GM12878 (cell line): ENCODE data around the gene MAN1A1. TPM values are rescaled to one million over a fixed set of nuclear protein-coding genes. Genes with fewer than 3 reads are reported as not detected.

ENCODE experiments used
- ATAC-seq: fragments of 200-7000 bp; cut with Tn5 transposase; 3 replicates; pipeline ENCODE4 v1.9.1; 2020; ENCODE audit warnings: mild to moderate bottlenecking, moderate library complexity
- BruUV-seq: library from RNA; stranded (reverse); fragments of 400-500 nt; replicated peaks from 2 replicates; lab custom pipeline; 2021; lab: Mats Ljungman, UMichigan
- CTCF ChIA-PET: fragments of 300-600 bp; sonication (Branson Sonifier 250); formaldehyde crosslinking; extraction: SDS; loops from one replicate; lab custom pipeline; 2021; ENCODE audit warnings: inconsistent platforms; lab: Yijun Ruan, JAX
- POLR2A ChIA-PET: fragments of 350-600 bp; formaldehyde crosslinking; extraction: SDS; loops from one replicate; lab custom pipeline; 2021; ENCODE audit warnings: inconsistent platforms; lab: Charles Lee
- RAD21 ChIA-PET: fragments of 300-600 bp; sonication (Branson Sonifier 250); formaldehyde crosslinking; loops from one replicate; lab custom pipeline; 2023; ENCODE audit warnings: antibody characterized with exemption; ENCODE audit not compliant: unreplicated experiment; lab: Charles Lee
- SMC1A ChIA-PET: fragments of 300-600 bp; sonication (Branson Sonifier 250); formaldehyde crosslinking; loops from one replicate; lab custom pipeline; 2023; ENCODE audit not compliant: unreplicated experiment, uncharacterized antibody; lab: Charles Lee
- DNase-seq: peaks from one replicate; pipeline ENCODE4 v3.0.0-alpha.2; 2011; ENCODE audit warnings: low read depth, low spot score
- FAIRE-seq: peaks from 3 replicates; lab custom pipeline; 2011; peaks lifted over from hg19 to GRCh38; lab: Jason Lieb, UNC
- H2AFZ ChIP-seq: 2 replicates; pipeline ENCODE4 v1.6.0; 2011; ENCODE audit warnings: low read depth, low read length, control low read depth; ENCODE audit not compliant: control insufficient read depth
- H3K27ac ChIP-seq: 2 replicates; pipeline ENCODE4 v1.5.1; 2011; ENCODE audit warnings: control low read depth; ENCODE audit not compliant: control insufficient read depth, insufficient read depth
- H3K27me3 ChIP-seq, 2 experiments: replicated peaks in 1 of 2; 2 replicates each; pipeline versions ENCODE4 v1.6.0 to v1.6.1; 2011; ENCODE audit warnings: low read length in 1 of 2; ENCODE audit not compliant: control insufficient read depth in 2 of 2, insufficient read depth in 2 of 2
- H3K36me3 ChIP-seq, 2 experiments: 2 replicates each; pipeline ENCODE4 v1.5.1; 2011; ENCODE audit warnings: low read length in 1 of 2; ENCODE audit not compliant: control insufficient read depth in 2 of 2, insufficient read depth in 2 of 2
- H3K4me1 ChIP-seq: 2 replicates; pipeline ENCODE4 v1.6.1; 2011; ENCODE audit warnings: mild to moderate bottlenecking, low read length, moderate library complexity, mixed read lengths; ENCODE audit not compliant: control insufficient read depth, insufficient read depth
- H3K4me2 ChIP-seq: 2 replicates; pipeline ENCODE4 v1.6.0; 2011; ENCODE audit warnings: control low read depth; ENCODE audit not compliant: control insufficient read depth, insufficient read depth
- H3K4me3 ChIP-seq: fragments of 200-600 bp; sonication (generic); 2 replicates; pipeline ENCODE4 v1.5.1; 2016
- H3K79me2 ChIP-seq: 2 replicates; pipeline ENCODE4 v1.6.0; 2011; ENCODE audit warnings: low read length; ENCODE audit not compliant: control insufficient read depth, insufficient read depth
- H3K9ac ChIP-seq: 2 replicates; pipeline ENCODE4 v1.8.0; 2011; ENCODE audit warnings: low read length, control low read depth, mixed read lengths; ENCODE audit not compliant: control insufficient read depth, insufficient read depth
- H3K9me3 ChIP-seq: replicated peaks from 3 replicates; pipeline ENCODE4 v1.5.1; 2011; ENCODE audit warnings: mild to moderate bottlenecking, low read length; ENCODE audit not compliant: control insufficient read depth, insufficient read depth
- H4K20me1 ChIP-seq: 2 replicates; pipeline ENCODE4 v1.6.0; 2011; ENCODE audit not compliant: control insufficient read depth, insufficient read depth
- EZH2 ChIP-seq: IDR thresholded peaks from 2 replicates; pipeline ENCODE4 v1.6.1; 2012; ENCODE audit warnings: low read depth, mild to moderate bottlenecking, control low read depth, inconsistent platforms, low read length, borderline replicate concordance; ENCODE audit not compliant: control insufficient read depth
- GATAD2B ChIP-seq: fragments of 450-650 bp; conservative IDR thresholded peaks from 2 replicates; pipeline ENCODE4 v1.6.1; 2017; ENCODE audit warnings: low read depth, mild to moderate bottlenecking, moderate library complexity
- HCFC1 ChIP-seq: fragments of 150-350 bp; IDR thresholded peaks from 2 replicates; pipeline ENCODE4 v1.6.1; 2014; ENCODE audit warnings: low read length
- IKZF2 ChIP-seq, 2 experiments: fragments of 450-650 bp; IDR thresholded peaks; 2 replicates each; pipeline ENCODE4 v1.6.1; 2017; ENCODE audit warnings: mild to moderate bottlenecking in 2 of 2, moderate library complexity in 2 of 2
- NFIC ChIP-seq: IDR thresholded peaks from 2 replicates; pipeline ENCODE4 v1.6.1; 2012; ENCODE audit warnings: low read depth, mild to moderate bottlenecking, inconsistent platforms, low read length, moderate library complexity
- NFYA ChIP-seq: IDR thresholded peaks from 2 replicates; pipeline ENCODE4 v1.6.1; 2011; ENCODE audit warnings: low read depth, mild to moderate bottlenecking, low read length, improper control_type of control experiment, borderline replicate concordance
- POLR2AphosphoS5 ChIP-seq: IDR thresholded peaks from 2 replicates; pipeline ENCODE4 v1.6.1; 2011; ENCODE audit warnings: mild to moderate bottlenecking, low read length, inconsistent platforms
- RCOR1 ChIP-seq: conservative IDR thresholded peaks from 2 replicates; pipeline ENCODE4 v1.6.1; 2012; ENCODE audit warnings: low read depth, low read length, improper control_type of control experiment
- RFX5 ChIP-seq: IDR thresholded peaks from 2 replicates; pipeline ENCODE4 v1.6.1; 2011; ENCODE audit warnings: low read depth, low read length, improper control_type of control experiment
- SIX5 ChIP-seq: IDR thresholded peaks from 2 replicates; pipeline ENCODE4 v1.6.1; 2011; ENCODE audit warnings: mild to moderate bottlenecking, low read depth, low read length, moderate library complexity; ENCODE audit not compliant: severe bottlenecking
- SMARCA5 ChIP-seq: fragments of 450-650 bp; IDR thresholded peaks from 2 replicates; pipeline ENCODE4 v1.6.1; 2017; ENCODE audit warnings: mild to moderate bottlenecking
- SPI1 ChIP-seq: IDR thresholded peaks from 2 replicates; pipeline ENCODE4 v1.6.1; 2011; ENCODE audit warnings: low read depth, mild to moderate bottlenecking, low read length, moderate library complexity, borderline replicate concordance; ENCODE audit not compliant: insufficient read depth
- YBX1 ChIP-seq: fragments of 450-650 bp; IDR thresholded peaks from 2 replicates; pipeline ENCODE4 v1.6.1; 2016; ENCODE audit warnings: antibody characterized with exemption
- WGBS: methylation state at CpG from one replicate; pipeline ENCODE4 v1.1.6; 2016; ENCODE audit warnings: low lambda C conversion rate; ENCODE audit not compliant: insufficient replicate concordance, insufficient coverage; ENCODE audit errors: missing lambda C conversion rate; 5-methylcytosine and 5-hydroxymethylcytosine counted together
- in situ Hi-C: fragments of 300-500 bp; cut with MboI; formaldehyde crosslinking; loops from 9 replicates; pipeline ENCODE4 v1.14.3; 2018; ENCODE audit warnings: mixed read lengths
- intact Hi-C: fragments of 100-400 bp; cut with micrococcal nuclease; formaldehyde crosslinking; loops from one replicate; pipeline ENCODE4 v1.14.2; 2022; ENCODE audit not compliant: unreplicated experiment
- polyA plus RNA-seq, 11 experiments: library from polyadenylated mRNA; depleted of rRNA in 4 of 11; unstranded in 6 of 11; stranded (reverse) in 5 of 11; fragments of >200 nt; fragmentation: Nextera tagmentation in 4 of 11; fragmentation: Illumina TruSeq in 1 of 11; extraction: Ambion mirVana in 4 of 11; extraction: Trizol in 1 of 11; gene quantifications; 1 replicate in 1 of 11; 2 replicates in 10 of 11; pipeline versions ENCODE4 v1.2.1 to v1.2.3, GENCODE V29; 2011 to 2016; ENCODE audit warnings: inconsistent platforms in 2 of 11, missing spikeins in 2 of 11, low read depth in 1 of 11
- total RNA-seq, 4 experiments: library from RNA; depleted of rRNA in 3 of 4; stranded (reverse); fragments of >200 nt in 3 of 4; fragmentation: Illumina TruSeq in 1 of 4; extraction: Trizol in 1 of 4; gene quantifications; 2 replicates each; pipeline versions ENCODE4 v1.2.1 to v1.2.3, GENCODE V29; 2013 to 2021
- TF ChIP-seq, protein P1 (sequence below): IDR thresholded peaks from 2 replicates; pipeline ENCODE4 v1.6.1; 2012; ENCODE audit warnings: low read length, inconsistent platforms

MAN1A1 gene
- total and polyA plus RNA-seq, 10 of the 15 experiments (the other 5 are each of a cell fraction or from before 2014, with no cell fraction given), result 5.4 to 28.1 (median 19.5) TPM

GRCh38 chr6:119174879-119175817, 174.4 kb downstream of the MAN1A1 start:
- ChIA-PET CTCF (interaction anchor here (1.9 to 2.4 kb wide), 2 partner anchors 27 to 46 kb away, joined by 4 to 6 read pairs; no protein-coding TSS in a partner anchor), RAD21 (no interaction called here), SMC1A (interaction anchor here (0.6 to 1.6 kb wide), 2 partner anchors 16 to 251 kb away, joined by 3 to 6 read pairs; no protein-coding TSS in a partner anchor), POLR2A (no interaction called here)
- Histone ChIP-seq H3K4me2 (no peak overlapping the region), H3K36me3 (no peaks in the 10 kb centered on the region), H2AFZ (no peak overlapping the region), H3K4me3 (no peak overlapping the region), H3K79me2 (no peaks in the 10 kb centered on the region), H3K4me1 (no peaks in the 10 kb centered on the region), H3K27me3 (no peaks in the 10 kb centered on the region), H3K9me3 (no peaks in the 10 kb centered on the region), H4K20me1 (no peaks in the 10 kb centered on the region), H3K27ac (no peak overlapping the region), H3K9ac (no peak overlapping the region)
- TF ChIP-seq GATAD2B (no peak), RFX5 (no peak), POLR2AphosphoS5 (no peak), SIX5 (no peak), EZH2 (no peak)
- no TSS peak for BruUV-seq
- in situ Hi-C loops (no loop called here), intact Hi-C loops (no loop called here)
- no peak for FAIRE-seq
- WGBS, result 88% methylated on average over 8 of the region's 8 CpGs
- DNase-seq, result no peak
- no peak for ATAC-seq

DNA sequence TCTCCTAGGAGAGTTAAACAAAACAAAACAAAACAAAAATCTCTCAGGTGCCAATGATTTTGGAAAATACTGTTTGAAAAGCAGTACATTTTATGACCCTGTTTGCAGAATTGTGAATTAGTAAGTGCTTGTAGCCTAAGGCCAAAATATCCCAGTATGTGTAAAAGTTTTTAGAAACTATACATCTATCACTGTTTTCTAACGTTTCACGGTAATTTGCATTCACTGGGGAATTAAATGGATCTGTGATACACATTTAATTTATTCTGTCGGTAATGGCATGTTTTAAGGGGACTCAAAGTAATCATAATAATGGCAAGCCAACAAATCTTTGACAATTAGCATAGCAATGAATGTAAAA, 175.5 kb downstream of the MAN1A1 start:
- POLR2A ChIA-PET, result no interaction called here
- in situ Hi-C loops (no loop called here), intact Hi-C loops (no loop called here)
- no peak for FAIRE-seq
- no peak overlapping the region for H2AFZ ChIP-seq
- CTCF ChIA-PET, result interaction anchor here (0.5 to 2.5 kb wide), 2 partner anchors 26 to 832 kb away, joined by 4 to 20 read pairs; no protein-coding TSS in a partner anchor
- no peaks in the 10 kb centered on the region for H3K9me3 ChIP-seq
- no peak for ATAC-seq
- no peak overlapping the region for H3K9ac ChIP-seq
- RAD21 ChIA-PET, result no interaction called here
- no peak for DNase-seq
- H3K36me3 ChIP-seq, result no peaks in the 10 kb centered on the region
- no peaks in the 10 kb centered on the region for H3K27me3 ChIP-seq
- H3K4me2 ChIP-seq, result no peak overlapping the region
- no peak overlapping the region for H3K4me3 ChIP-seq
- H3K4me1 ChIP-seq, result no peaks in the 10 kb centered on the region
- SMC1A ChIA-PET, result interaction anchor here (0.9 to 1.6 kb wide), 3 partner anchors 10 to 17 kb away, joined by 3 to 4 read pairs (median 3); no protein-coding TSS in a partner anchor
- H3K79me2 ChIP-seq, result no peaks in the 10 kb centered on the region
- no TSS peak for BruUV-seq
- 96% methylated on average over 3 of the region's 3 CpGs for WGBS
- H3K27ac ChIP-seq, result no peak overlapping the region
- no peaks in the 10 kb centered on the region for H4K20me1 ChIP-seq
- TF ChIP-seq RCOR1, result no peak
- no peak for TF ChIP-seq SMARCA5
- no peak for TF ChIP-seq SPI1
- TF ChIP-seq EZH2, result no peak
- TF ChIP-seq IKZF2 (IDR thresholded peaks at IDR 0.05), result no peak
- TF ChIP-seq, protein P1, sequence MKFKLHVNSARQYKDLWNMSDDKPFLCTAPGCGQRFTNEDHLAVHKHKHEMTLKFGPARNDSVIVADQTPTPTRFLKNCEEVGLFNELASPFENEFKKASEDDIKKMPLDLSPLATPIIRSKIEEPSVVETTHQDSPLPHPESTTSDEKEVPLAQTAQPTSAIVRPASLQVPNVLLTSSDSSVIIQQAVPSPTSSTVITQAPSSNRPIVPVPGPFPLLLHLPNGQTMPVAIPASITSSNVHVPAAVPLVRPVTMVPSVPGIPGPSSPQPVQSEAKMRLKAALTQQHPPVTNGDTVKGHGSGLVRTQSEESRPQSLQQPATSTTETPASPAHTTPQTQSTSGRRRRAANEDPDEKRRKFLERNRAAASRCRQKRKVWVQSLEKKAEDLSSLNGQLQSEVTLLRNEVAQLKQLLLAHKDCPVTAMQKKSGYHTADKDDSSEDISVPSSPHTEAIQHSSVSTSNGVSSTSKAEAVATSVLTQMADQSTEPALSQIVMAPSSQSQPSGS, result no peak
- no peak for TF ChIP-seq HCFC1
- TF ChIP-seq NFYA, result no peak
- no peak for TF ChIP-seq NFIC
- no peak for TF ChIP-seq YBX1
